C4-2B (cell line): ENCODE measurements around the gene CDK17.

Experiments
- H3K27ac ChIP-seq: fragments of 450-650 bp; 2 replicates; pipeline ENCODE4 v1.5.1; 2017
- CTCF ChIP-seq: fragments of 450-650 bp; conservative IDR thresholded peaks from 2 replicates; pipeline ENCODE4 v1.5.1; 2017; ENCODE audit warnings: mild to moderate bottlenecking
- ZFX ChIP-seq: fragments of 450-650 bp; IDR thresholded peaks from 2 replicates; pipeline ENCODE4 v1.6.1; 2017

Gene CDK17

GRCh38 chr12:96260644-96261043 is 139.6 kb downstream of the CDK17 start:
- no peak overlapping the region for H3K27ac ChIP-seq
- no peak for TF ChIP-seq CTCF
- TF ChIP-seq ZFX = no peak

DNA sequence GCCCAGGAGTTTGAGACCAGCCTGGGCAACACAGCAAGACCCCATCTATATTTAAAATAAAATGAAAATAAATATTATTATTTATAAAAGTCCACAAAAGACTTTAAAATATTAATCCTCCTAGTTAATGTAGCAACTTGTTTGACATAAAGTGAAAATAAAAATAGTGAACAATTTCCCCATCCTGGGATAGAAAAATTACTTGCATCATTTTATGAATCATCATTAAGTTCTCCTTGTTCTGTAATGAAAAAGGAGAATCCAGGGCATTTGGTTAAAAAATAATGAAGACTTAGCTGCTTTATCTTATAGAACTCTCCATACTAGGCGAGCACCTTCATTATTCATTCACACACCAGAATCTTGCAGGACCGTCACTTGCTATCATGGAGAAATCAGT is 140.0 kb downstream of the CDK17 start:
- H3K27ac ChIP-seq = no peak overlapping the region
- TF ChIP-seq CTCF (no peak), ZFX (no peak)

DNA sequence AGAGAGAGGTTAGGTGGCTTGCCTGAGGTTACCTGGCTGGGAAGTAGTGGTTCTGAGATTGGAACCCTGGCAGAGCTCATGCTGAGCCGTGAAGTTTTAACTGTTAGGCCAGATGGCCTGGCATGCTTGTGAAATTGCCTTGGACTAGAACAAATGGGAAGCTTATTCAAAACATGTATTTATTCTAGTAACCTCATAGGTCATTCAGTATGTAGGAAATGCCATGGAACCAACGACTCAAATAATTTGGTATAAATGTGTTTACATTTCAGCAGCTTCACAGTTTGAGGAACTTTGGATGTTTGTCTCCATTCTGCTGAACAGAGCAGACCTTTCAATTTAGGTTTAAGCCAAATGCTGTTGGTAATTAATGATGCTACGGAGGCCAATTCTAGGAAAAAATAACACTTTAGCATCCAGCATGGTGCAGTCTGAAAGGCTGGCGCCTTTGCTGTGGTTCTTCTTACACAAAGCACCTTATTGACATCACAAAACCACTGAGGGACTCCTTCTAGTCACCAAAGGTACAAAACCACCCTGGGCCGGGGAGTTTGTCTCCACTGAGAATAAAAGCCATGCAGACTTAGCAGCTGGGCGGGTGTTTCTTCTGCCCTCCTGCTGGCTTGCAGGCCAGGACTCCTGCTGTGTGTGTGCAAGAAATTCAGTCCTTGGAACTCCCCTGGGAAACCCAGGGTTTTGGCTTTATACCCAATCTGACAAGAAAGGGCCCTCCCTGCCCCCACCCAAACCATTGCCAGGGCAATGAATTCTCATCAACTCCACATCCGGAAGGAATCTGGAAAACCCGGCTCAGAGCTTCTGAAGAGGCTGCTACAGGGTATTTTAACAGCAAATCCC is 141.9 kb downstream of the CDK17 start:
- H3K27ac ChIP-seq = no peak overlapping the region

DNA sequence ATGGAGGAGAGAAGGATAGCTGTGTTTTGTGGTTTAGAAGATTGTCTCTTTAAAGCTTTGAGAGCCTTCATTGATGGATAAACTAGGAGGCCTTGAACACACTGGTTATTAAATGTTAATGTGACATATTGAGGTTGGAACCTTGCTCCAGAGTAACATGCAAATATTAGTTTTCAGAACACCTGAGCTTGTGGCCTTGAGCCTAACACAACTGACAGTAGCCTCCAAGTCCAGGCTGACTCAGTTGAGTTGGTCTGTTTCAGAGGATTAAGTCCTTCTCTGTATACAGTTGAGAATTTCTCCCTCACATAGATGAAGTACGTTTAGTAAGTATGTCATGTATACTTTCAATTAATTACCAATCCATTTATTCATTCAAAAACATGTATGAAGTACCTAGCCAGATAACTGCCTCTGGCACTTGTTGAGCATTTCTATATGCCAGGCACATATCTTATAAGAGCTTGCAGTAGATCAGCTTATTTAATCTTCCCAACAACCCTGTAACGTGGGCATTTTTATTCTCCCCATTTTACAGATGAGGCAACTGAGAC is 142.6 kb downstream of the CDK17 start:
- no peak overlapping the region for H3K27ac ChIP-seq
- TF ChIP-seq ZFX (no peak), CTCF (no peak)

More for the DNA sequence above, 141.9 kb downstream of the CDK17 start:
- TF ChIP-seq CTCF (no peak), ZFX (no peak)

GRCh38 chr12:96256672-96257361 is 143.4 kb downstream of the CDK17 start:
- H3K27ac ChIP-seq = no peak overlapping the region
- no peak for TF ChIP-seq CTCF
- no peak for TF ChIP-seq ZFX

DNA sequence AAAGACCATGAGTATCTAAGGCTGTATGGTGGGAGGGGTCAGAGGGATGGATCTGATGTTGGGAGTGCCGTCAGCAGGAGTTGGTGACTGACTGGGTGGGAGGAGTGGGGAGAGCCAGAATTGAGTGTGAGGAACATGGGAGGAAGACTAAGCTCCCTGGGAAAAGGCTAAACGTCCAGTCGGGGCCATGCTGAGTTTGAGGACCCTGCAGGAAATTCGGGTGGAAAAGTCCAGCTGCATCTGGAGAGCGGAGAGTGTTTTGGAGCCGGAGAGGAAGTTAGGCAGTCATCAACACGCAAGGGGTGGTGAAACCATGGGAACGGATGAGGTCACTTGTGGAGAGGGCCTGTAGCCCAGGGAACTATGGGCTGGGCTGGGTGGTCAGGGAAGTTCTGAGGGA is 145.2 kb downstream of the CDK17 start:
- TF ChIP-seq CTCF = no peak
- H3K27ac ChIP-seq = no peak overlapping the region

DNA sequence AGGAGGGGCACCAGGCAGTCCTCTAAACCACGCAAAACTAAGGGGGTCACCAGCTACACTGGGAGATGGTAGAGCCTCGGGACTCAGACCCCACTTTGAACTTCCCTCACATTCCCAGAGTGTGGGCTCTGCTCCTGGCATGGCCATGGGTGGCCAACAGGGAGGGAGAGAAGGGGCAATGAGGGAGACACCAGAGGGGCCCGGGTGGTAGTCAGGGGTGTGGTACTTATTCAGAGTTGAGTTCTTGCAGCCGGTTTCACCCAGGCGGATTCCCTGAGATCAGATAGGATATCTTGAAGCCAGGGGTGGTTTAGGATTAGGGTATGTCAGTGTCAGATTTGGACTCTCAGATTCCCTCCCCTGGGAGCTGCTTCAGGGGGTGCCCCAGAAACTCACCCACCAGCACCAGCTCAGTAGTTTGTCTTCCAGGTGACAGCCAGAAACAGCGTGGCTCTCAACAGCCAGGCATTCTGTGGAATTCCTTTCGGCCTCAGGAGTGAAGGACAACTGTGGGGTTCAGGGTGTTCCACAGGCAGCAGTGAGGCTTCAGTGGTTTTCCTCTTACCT is 150.0 kb downstream of the CDK17 start:
- TF ChIP-seq ZFX = no peak
- TF ChIP-seq CTCF = no peak
- H3K27ac ChIP-seq = no peak overlapping the region
